Stimulated activated CD8-positive, alpha-beta memory T cell treated with anti-CD3 and anti-CD28 coated beads, Interleukin-15, amount 100 ng/mL, for 24 hours (primary cell): Measurements from ENCODE around the gene ZNF516.
"Not testable (repeated sequence)": the region's sequence is repeated elsewhere in the genome, so short reads cannot be mapped to it uniquely, and the experiment has no call there.

Experiments
- DNase-seq: peaks from one replicate; pipeline ENCODE4 v3.0.0-alpha.2; 2020; ENCODE audit warnings: low read depth

The ZNF516 gene, protein sequence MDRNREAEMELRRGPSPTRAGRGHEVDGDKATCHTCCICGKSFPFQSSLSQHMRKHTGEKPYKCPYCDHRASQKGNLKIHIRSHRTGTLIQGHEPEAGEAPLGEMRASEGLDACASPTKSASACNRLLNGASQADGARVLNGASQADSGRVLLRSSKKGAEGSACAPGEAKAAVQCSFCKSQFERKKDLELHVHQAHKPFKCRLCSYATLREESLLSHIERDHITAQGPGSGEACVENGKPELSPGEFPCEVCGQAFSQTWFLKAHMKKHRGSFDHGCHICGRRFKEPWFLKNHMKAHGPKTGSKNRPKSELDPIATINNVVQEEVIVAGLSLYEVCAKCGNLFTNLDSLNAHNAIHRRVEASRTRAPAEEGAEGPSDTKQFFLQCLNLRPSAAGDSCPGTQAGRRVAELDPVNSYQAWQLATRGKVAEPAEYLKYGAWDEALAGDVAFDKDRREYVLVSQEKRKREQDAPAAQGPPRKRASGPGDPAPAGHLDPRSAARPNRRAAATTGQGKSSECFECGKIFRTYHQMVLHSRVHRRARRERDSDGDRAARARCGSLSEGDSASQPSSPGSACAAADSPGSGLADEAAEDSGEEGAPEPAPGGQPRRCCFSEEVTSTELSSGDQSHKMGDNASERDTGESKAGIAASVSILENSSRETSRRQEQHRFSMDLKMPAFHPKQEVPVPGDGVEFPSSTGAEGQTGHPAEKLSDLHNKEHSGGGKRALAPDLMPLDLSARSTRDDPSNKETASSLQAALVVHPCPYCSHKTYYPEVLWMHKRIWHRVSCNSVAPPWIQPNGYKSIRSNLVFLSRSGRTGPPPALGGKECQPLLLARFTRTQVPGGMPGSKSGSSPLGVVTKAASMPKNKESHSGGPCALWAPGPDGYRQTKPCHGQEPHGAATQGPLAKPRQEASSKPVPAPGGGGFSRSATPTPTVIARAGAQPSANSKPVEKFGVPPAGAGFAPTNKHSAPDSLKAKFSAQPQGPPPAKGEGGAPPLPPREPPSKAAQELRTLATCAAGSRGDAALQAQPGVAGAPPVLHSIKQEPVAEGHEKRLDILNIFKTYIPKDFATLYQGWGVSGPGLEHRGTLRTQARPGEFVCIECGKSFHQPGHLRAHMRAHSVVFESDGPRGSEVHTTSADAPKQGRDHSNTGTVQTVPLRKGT

DNA sequence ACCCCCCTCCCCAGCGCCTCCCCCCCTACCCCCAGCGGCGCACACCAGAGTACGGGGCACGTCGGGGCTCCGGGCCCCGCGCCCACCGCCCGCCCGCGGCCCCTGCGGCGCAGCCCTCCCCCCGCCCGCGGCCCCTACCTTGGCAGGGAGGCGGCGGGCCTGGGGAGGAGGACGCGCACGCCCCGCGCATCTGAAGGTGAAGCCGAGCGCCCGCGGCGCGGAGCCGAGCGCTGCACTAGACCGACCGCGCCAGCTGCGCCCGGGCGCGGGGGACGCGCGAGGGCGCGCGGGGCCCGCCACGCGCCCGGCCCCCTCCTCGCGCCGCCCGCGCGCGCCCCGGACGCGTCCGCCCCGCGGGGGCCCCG, at the start of gene ZNF516:
TSS of gene ZNF516 (minus strand) at position 237 of the 365 bp plus-strand sequence. CDS start 52,188 bp downstream, outside the sequence.
- no peak for DNase-seq

DNA sequence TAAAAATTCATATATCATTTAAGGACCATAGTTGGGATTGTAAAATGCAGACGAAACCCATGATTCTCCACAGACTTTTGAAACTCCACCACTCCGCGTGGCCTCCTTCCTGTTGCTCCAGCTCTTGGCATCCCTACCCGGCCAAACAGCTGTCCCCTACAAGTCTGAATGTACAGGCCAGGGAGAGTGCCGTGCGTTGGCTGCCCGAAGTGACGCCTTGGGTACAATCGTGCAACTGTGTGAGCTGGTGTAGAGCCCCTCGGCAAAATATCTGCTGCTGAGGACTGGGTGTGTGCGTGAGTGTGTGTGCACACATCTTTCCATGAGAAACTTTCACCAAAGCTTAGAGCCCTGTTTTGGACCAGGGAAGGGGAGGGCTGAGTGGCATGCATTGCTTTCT, 43.8 kb upstream of the ZNF516 start:
- no peak for DNase-seq

DNA sequence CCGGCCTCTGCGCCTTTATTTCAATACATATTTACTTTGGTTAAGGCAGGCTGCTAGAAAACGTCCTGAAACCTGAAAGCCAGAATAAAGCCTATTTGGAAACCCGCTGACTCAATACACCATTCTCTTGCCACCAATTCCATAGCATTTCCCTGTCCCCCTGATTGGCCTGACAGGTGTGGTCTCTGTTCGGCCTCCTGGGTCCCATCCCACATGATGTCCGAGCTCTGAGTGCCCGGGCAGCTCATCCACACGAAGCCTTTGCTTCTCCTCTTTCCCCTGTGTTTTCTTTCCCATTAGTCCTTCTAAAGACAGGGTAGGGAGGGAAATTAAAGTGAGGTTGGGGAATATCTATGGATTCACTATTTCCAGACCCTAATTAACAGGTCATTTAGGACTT, 42.6 kb upstream of the ZNF516 start:
- DNase-seq, result no peak

DNA sequence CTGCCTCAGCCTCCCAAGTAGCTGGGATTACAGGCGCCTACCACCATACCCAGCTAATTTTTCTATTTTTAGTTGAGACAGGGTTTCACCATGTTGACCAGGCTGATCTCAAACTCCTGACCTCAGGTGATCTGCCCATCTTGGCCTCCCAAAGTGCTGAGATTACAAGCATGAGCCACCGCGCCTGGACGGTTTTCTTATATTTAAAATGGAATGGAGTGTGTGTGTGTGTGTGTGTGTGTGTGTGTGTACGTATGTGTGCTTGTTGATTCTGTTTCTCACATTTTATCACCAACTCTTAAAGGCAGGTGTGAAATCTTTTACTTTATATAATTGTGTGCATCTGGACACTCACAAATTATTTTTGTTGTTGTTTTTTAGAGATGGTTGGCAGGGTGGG, 41.6 kb upstream of the ZNF516 start:
- DNase-seq, result not testable (repeated sequence)

DNA sequence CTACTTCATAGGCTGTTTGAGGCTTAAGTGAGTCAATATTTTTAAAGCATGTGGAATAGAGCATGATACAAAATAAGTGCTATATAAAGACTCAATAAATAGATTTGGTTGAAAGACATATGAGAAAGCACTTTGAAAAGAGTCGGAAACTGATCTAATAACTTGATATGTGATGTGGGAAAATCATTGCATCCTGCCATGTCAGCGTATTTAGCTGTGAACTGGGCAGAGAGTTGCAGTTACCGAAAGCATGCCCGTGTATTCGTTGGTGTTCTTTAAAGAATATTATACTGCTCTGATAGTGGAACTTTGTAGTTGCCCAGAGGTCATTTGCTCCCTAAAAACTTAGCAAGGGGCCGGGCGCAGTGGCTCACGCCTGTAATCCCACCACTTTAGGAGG, 37.8 kb upstream of the ZNF516 start:
- no peak for DNase-seq

DNA sequence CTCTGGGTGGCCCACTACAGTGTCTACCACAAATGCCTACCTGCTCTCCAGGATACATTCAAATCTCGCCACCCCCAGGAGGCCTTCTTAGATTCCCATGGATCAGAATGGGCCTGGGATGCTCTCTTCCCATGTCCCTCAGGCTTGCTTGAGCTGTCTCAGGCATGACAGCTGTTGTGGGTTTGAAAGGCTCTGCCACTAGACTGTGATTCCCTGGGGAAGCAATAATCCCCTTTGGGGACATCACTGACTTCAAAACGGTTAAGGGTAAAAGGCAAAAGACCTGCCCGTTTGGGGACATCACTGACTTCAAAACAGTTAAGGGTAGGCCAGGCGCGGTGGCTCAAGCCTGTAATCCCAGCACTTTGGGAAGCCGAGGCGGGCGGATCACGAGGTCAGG, 35.8 kb upstream of the ZNF516 start:
- no peak for DNase-seq

DNA sequence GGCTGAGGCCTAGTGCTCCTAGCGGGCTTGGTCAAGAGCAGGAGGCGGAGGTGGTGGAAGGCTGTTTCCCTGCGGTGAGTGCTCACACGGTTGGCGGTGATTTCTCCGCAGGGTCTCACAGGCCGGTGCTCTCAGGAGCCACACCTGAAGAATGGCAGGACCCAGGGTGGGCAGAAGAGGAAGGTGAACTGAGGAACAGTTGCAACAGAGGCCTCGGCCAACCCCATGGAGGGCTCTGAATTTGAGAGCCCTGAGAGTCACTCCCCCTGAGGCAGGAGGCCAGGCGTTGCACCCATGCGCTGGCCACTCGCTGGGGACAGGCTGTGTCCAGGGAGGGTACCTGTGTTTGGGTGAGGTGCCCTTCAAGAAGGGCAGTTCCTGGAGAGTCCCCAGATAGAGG, 35.3 kb upstream of the ZNF516 start:
- no peak for DNase-seq

DNA sequence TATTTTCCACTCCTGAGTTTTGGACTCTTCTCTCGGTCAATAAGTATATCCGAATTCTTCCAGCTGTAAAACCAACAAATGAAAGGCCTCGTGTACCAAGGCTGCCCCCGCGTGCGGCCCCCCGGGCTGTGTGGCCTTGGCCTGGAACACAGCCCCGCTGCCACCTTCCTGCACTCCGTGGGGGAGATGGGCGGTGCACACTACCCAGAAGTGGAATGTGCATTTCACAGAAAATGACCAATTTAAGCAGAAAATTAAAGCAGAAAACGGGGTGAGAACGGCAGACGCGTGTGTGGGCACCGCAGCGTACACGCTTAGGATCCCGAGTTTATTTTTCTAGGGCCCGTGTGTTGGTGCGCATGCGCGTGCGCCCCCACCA, 34.4 kb upstream of the ZNF516 start:
- no peak for DNase-seq

DNA sequence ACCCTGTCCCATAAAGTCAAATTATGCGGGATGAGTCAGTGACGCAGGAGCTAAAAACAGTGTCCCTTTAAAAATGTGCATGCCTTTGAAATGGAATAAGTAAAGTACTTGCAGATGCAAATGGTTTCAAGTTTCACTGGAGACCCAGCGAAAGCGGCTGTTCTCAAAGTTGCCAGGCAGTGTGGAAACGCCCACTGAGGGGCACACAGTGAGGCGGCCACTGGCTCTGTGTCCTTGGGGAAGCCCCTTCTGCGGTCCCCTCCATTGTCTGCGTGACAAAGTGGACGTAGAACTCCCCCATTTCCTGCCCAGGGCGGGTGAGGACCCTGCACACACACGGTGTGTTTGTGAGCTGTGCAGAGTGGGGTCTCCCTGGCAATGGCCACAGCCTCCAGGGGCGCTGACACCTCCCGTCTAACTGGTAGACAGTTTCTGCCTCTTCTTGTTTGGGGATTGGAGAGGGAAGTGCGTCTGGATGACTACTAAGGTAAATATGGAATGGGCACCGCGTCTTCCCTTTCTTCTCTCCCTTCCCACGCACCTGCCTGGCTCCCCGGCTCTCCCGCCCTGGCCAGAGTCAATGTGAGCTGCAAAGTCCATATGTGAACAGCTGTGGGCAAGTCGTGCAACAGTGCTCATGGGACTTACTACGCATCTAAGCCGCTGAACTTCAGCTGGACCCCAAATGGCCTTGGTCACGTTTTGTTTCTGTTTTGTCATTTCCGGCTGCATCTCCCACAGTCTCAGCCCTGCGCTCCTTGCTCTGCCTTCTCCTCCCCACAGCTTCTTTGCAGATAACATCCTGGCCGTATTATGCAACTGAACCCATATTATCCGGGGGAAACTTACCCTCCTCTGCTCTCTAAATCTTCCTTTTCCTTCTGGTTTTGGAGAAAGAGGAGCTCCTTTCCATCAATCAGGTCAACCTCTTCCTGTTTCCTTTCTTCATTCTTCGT, 33.7 kb upstream of the ZNF516 start:
- DNase-seq, result no peak

DNA sequence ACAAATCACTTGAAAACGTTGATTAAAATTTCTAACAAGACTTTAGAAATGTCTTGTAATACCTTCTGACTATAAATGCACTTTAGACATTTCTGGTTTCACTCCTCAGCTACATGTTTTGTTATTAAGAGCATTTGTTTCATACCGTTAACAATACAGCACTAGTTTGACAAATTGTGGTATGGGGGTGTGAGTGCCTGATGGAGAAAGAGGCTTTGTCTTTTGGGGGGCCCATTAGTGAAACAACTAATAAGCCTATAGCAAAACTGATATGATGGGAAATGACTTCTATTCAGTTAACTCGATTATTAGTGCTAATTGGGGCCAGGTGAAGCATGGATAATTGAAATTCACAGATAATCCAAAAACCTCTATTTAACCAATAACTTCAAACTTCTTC, 30.9 kb upstream of the ZNF516 start:
- no peak for DNase-seq

DNA sequence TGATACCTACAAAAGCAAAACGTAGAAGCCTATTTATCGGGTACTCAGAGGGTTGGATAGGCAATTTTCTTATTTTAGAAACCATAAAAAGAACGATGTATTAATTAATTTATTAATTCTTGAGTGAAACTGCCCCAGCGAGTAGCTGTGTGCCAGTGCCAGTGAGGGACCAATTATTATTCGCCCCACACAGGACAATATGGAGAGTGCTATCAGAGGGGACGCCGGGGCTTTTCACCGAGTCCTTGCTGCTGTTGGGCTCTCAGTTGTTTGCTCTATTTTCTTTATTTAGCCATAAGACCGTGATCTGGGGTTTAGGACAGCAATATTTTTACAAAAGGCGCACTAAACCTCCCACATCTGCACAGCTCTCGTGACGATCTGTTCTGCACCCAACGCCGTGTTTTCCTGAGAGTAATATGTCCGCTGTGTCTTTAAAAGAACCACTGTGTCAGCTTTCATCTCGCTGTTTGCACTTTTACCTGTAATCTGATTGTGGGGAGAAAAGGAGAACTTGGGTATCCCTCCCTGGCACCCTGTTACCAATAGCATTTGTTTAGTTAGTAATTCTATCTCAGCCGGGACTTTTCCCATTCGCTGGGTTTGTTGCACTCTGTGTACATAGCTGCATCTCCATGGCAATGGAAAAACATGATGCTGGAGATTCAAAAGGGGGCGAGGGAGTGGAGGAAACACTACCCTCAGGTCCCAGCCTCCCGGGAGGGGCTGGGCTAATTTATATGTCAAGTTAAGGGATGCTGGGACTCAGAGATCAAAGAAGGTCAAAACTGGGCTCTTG, 30.1 kb upstream of the ZNF516 start:
- DNase-seq, result no peak

DNA sequence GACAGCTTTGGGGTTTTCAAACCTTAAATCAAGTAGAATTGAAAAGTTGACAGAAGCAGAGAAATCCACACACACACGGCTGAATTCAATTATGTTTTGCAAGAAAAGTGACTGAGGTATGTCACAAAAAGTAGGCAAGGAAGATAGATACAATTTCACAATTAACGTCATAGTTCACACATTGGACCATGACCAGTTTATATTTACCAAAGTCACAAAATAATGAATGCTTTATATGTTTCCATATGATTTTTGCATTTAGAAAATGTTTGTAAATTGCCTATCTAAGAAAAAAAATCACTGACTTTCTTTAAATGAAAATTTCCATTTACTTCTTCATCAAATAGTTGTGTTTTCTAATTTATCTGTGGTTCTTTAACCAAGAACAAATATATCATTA, 29.4 kb upstream of the ZNF516 start:
- no peak for DNase-seq

DNA sequence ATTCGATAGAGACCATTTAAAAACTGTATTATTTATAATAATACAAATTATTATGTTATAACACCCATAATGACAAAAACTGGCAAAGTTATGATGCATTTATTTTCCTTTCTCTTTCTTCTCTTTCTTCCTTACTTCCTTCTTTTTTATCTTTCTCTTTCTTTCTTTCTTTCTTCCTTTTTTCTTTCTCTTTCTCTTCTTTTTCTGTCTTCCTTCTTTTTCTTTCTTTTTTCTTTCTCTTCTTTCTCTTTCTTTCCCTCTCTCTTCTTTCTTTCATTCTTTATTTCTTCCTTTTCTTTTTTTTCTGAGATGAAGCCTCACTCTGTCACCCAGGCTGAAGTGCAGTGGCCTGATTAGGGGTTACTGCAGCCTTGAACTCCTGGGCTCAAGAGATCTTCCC, 27.5 kb upstream of the ZNF516 start:
- no peak for DNase-seq

DNA sequence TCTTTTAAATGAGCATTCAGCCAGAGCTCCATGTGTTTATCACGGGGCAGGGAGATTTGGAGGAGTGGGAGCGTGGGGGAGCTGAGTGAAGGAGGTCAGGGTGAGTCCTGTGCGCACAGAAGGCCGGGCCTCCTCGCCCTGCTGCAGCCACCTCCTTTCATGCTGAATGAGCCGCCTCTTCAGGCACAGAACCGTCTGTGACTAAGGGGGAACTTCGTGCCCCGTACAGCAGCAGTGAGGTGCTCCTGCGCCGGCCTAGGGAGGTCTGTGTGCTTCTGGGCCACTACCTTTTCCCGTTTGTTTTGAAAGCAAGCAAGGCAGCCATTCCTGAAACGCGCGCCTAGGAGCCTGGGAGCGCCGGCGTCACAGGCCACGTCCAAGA, 27.1 kb upstream of the ZNF516 start:
- DNase-seq, result no peak

DNA sequence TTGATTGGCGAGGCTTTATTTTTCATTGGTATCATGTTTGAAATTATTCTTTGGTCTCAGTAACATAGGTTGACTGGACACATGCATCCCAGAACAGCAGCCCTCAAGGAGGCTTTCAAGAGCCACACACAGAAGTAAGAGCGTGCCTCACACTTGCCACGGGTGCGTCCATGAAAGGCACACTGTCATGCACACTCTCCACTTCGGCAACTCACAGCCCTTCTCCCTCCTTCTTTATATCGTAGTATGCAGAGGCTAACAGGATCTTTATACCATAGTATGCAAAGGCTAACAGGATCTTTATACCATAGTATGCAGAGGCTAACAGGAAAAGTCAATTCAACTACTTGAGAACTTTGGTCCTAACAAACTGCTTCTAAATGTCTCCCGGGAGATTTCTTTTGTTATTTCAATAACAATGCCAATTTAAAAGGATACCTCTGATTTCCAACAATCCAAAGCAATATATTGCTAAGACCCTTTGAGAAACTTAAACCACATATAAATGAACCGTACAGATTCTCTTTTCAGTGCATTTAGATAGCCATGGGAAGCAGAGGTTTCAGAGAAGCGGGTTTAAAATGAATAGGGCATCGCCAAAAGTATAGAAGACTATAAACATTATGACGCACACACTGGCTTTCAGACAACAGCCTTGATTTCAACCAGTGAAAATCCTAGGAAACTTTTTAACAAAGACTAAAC, 26.5 kb upstream of the ZNF516 start:
- no peak for DNase-seq

DNA sequence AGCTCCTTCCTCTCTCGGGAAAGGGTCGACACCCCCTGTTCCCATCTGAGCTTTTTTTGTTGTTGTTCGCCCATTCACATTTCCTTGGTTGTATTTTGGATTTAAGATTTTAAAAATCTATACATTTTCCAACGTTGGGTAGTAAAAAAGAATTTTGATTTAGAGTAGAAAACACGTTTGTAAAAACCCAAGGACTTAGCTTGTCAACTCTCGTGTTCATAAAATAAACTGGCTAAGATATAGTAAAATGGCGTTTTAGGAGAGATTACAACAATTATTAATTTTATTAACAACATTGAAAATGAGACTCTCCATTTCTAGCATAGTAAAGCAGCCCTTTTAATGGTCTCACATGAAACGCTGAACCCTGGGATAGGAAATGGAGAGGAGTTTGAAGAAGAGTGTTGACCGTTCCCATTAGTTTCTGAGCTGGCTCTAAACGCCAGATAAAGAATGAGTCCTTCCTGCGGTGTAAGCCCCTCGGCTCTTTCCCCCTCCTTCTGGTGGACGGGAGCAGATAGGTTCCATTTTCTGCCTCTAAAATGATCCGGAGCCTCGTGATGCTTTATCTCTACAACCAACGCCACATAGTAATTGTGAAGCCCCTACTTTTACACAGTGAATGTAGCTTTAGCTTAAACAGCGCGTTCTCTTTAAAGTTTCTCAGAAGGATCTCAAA, 24.0 kb upstream of the ZNF516 start:
- DNase-seq, result no peak

DNA sequence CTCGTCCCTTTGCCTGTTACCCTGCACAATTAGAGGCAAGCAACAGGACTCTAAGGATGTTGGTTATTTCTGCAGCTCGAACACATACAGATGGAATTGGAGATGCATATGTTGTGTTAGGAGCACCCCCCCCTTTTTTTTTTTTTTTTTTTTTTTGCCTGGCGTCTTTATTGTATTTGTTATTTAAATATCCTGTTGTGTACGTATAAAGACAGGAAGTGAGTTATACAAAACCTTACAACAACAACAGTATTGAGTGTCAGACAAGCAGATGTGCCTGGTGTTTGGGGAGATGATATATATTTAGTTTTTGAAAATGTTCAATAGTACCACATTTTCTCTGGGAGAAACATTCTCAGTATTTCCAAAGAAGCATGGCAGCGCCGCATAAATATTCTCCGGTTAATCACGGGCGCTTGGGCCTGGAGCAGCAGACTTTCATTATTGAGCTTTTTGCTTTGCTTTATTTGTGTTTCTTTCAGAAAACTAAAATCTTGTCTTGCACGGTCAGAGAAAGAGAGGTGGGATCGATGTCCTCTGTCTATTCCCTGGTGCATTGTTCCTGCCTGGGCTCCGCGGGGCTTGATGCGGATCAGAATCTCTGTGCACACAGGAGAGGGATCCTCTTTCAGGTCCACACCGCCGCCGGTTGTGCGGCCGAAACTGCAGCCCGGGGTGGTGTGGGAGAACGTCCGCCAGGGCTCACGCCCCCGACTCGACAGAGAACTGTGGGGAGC, 23.2 kb upstream of the ZNF516 start:
- no peak for DNase-seq

DNA sequence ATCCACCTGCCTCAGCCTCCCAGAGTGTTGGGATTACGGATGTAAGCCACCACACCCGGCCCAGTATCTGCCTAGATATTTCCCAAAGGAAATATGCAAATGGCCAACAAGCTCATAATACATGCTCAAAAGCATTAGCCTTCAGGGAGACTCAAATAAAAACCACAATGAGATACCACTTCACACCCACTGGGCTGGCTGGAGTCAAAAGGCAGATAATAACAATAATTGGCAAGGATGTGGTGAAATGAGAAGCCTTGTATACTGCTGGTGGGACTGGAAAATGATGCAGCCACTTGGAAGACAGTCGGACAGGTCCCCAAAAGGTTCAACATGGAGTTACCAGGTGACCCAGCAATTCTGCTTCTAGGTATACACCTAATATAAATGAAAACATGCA, 20.5 kb upstream of the ZNF516 start:
- DNase-seq, result no peak

DNA sequence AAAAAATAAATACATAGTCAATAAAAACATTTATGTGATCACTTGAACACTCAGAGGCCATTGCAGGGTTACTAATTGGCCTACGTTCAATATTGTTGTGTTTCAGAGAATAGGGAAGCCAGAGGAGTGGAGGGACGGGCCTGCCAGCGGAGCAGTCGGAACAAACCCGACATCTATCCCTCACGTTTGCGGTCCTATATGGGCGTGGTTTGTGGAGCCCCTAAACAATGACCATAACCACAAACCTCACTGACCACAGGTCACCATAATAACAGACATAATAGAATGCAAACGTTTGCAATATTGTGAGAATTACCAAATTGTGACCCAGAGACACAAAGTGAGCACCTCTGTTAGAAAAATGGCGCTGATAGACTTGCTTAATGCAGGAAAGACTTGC, 19.5 kb upstream of the ZNF516 start:
- DNase-seq, result no peak
